Spinal cord (tissue), 10 donors: Measurements from ENCODE around the gene PTPN23. TPM values are rescaled to one million over a fixed set of nuclear protein-coding genes. Genes with fewer than 3 reads are reported as not detected.

Source experiments
- DNase-seq, 6 donors: peaks; one replicate each; pipeline versions ENCODE4 v3.0.0 to v3.0.0-alpha.2; 2013 to 2015; ENCODE audit warnings: low spot score in 6 of 6, low read depth in 4 of 6
- H3K27ac ChIP-seq: one replicate; pipeline ENCODE4 v1.5.1; 2013; ENCODE audit warnings: low read depth, low read length, control low read depth
- H3K27me3 ChIP-seq: one replicate; pipeline ENCODE4 v1.6.1; 2013; ENCODE audit warnings: low read length; ENCODE audit not compliant: control insufficient read depth, insufficient read depth
- H3K36me3 ChIP-seq: one replicate; pipeline ENCODE4 v1.6.1; 2013; ENCODE audit warnings: low read length; ENCODE audit not compliant: control insufficient read depth, insufficient read depth
- H3K4me1 ChIP-seq: one replicate; pipeline ENCODE4 v1.6.1; 2013; ENCODE audit warnings: low read length; ENCODE audit not compliant: control insufficient read depth, insufficient read depth
- H3K4me3 ChIP-seq: one replicate; pipeline ENCODE4 v1.5.1; 2013; ENCODE audit warnings: low read depth, low read length, control low read depth
- H3K9me3 ChIP-seq: one replicate; pipeline ENCODE4 v1.6.1; 2013; ENCODE audit warnings: low read length; ENCODE audit not compliant: control insufficient read depth, insufficient read depth
- WGBS: methylation state at CpG from one replicate; pipeline ENCODE4 v1.1.5; 2013; ENCODE audit warnings: missing lambda C conversion rate; ENCODE audit not compliant: insufficient coverage; 5-methylcytosine and 5-hydroxymethylcytosine counted together
- polyA plus RNA-seq, 2 donors: library from polyadenylated mRNA; unstranded; fragments of 120-200 nt; gene quantifications; one replicate each; pipeline ENCODE4 v1.2.1, GENCODE V29; 2013; ENCODE audit not compliant: insufficient read length in 2 of 2
- total RNA-seq, 2 donors: library from RNA; depleted of rRNA in 1 of 2; stranded (reverse); fragments of 120-200 nt in 1 of 2; fragments of >200 nt in 1 of 2; gene quantifications; one replicate each; pipeline versions ENCODE4 v1.2.3 to v1.2.4, GENCODE V29; 2013 to 2014
- donor health status: healthy.

Gene PTPN23
- total and polyA plus RNA-seq, 4 donors = 13.8 to 46.7 (median 30.5) TPM

DNA sequence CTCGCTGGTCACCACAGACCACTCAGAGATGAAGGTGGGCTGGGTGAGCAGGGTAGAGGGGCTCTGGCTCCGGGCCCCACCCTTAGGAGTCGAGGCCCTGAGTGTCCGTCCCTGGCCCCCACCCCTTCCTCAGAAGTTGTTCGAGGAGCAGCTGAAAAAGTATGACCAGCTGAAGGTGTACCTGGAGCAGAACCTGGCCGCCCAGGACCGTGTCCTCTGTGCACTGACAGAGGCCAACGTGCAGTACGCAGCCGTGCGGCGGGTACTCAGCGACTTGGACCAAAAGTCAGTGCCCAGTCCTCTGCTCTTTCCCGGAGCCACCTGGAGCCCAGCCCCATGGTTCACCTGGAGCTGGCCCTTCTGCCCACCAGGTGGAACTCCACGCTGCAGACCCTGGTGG lies 28.5 kb downstream of the PTPN23 start:
- no peak overlapping the region for H3K27ac ChIP-seq
- no peak overlapping the region for H3K4me3 ChIP-seq
- WGBS = 95% methylated on average over 12 of the region's 15 CpGs
- DNase-seq = no peak
- H3K36me3 ChIP-seq = peaks cover 96% of the 10 kb centered on the region
- no peaks in the 10 kb centered on the region for H3K9me3 ChIP-seq
- no peaks in the 10 kb centered on the region for H3K27me3 ChIP-seq
- H3K4me1 ChIP-seq = peaks cover 32% of the 10 kb centered on the region

DNA sequence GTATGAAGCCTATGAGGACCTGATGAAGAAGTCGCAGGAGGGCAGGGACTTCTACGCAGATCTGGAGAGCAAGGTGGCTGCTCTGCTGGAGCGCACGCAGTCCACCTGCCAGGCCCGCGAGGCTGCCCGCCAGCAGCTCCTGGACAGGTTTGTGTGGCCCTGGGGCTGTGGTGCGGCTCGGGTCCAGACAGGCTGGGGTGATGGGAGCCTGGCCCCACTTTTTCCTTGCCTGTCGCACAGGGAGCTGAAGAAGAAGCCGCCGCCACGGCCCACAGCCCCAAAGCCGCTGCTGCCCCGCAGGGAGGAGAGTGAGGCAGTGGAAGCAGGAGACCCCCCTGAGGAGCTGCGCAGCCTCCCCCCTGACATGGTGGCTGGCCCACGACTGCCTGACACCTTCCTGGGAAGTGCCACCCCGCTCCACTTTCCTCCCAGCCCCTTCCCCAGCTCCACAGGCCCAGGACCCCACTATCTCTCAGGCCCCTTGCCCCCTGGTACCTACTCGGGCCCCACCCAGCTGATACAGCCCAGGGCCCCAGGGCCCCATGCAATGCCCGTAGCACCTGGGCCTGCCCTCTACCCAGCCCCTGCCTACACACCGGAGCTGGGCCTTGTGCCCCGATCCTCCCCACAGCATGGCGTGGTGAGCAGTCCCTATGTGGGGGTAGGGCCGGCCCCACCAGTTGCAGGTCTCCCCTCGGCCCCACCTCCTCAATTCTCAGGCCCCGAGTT lies 29.0 kb downstream of the PTPN23 start:
- DNase-seq = no peak

DNA sequence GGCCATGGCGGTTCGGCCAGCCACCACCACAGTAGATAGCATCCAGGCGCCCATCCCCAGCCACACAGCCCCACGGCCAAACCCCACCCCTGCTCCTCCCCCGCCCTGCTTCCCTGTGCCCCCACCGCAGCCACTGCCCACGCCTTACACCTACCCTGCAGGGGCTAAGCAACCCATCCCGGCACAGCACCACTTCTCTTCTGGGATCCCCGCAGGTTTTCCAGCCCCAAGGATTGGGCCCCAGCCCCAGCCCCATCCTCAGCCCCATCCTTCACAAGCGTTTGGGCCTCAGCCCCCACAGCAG lies 29.5 kb downstream of the PTPN23 start:
- H3K4me3 ChIP-seq = no peak overlapping the region
- H3K4me1 ChIP-seq = peaks cover 21% of the 10 kb centered on the region
- no peaks in the 10 kb centered on the region for H3K9me3 ChIP-seq
- no peak for DNase-seq
- H3K27me3 ChIP-seq = no peaks in the 10 kb centered on the region
- H3K27ac ChIP-seq = no peak overlapping the region
- WGBS = 64% methylated on average over 9 of the region's 10 CpGs
- peaks cover 98% of the 10 kb centered on the region for H3K36me3 ChIP-seq

More for the DNA sequence above, 29.0 kb downstream of the PTPN23 start:
- Histone ChIP-seq H3K9me3 (no peaks in the 10 kb centered on the region), H3K27ac (no peak overlapping the region), H3K27me3 (no peaks in the 10 kb centered on the region), H3K4me1 (peaks cover 26% of the 10 kb centered on the region), H3K4me3 (no peak overlapping the region), H3K36me3 (peaks cover 98% of the 10 kb centered on the region)
- 90% methylated on average over 25 of the region's 26 CpGs for WGBS

GRCh38 chr3:47410801-47411646 lies 30.2 kb downstream of the PTPN23 start:
- no peak overlapping the region for H3K4me3 ChIP-seq
- H3K4me1 ChIP-seq = peaks cover 17% of the 10 kb centered on the region
- WGBS = 92% methylated on average over 29 of the region's 30 CpGs
- peaks cover 99% of the 10 kb centered on the region for H3K36me3 ChIP-seq
- H3K9me3 ChIP-seq = no peaks in the 10 kb centered on the region
- no peak for DNase-seq
- H3K27ac ChIP-seq = no peak overlapping the region
- no peaks in the 10 kb centered on the region for H3K27me3 ChIP-seq

- H3K9me3 ChIP-seq = no peaks in the 10 kb centered on the region
- WGBS = 95% methylated on average over 24 of the region's 24 CpGs
- peaks cover 99% of the 10 kb centered on the region for H3K36me3 ChIP-seq
- H3K4me3 ChIP-seq = no peak overlapping the region
- no peak for DNase-seq
- H3K4me1 ChIP-seq = peaks cover 17% of the 10 kb centered on the region
- H3K27ac ChIP-seq = no peak overlapping the region
- no peaks in the 10 kb centered on the region for H3K27me3 ChIP-seq
Measured at GRCh38 chr3:47411696-47412452, 31.1 kb downstream of the PTPN23 start.

GRCh38 chr3:47412453-47412756 lies 31.6 kb downstream of the PTPN23 start:
- 89% methylated on average over 5 of the region's 5 CpGs for WGBS
- Histone ChIP-seq H3K27ac (no peak overlapping the region), H3K4me1 (peaks cover 17% of the 10 kb centered on the region), H3K27me3 (no peaks in the 10 kb centered on the region), H3K36me3 (peaks cover 99% of the 10 kb centered on the region), H3K9me3 (no peaks in the 10 kb centered on the region), H3K4me3 (no peak overlapping the region)
- no peak for DNase-seq

GRCh38 chr3:47412842-47413520 lies 32.2 kb downstream of the PTPN23 start:
- H3K36me3 ChIP-seq = peaks cover 97% of the 10 kb centered on the region
- no peaks in the 10 kb centered on the region for H3K27me3 ChIP-seq
- H3K4me1 ChIP-seq = peaks cover 17% of the 10 kb centered on the region
- no peaks in the 10 kb centered on the region for H3K9me3 ChIP-seq
- DNase-seq = no peak
- H3K4me3 ChIP-seq = no peak overlapping the region
- no peak overlapping the region for H3K27ac ChIP-seq
- 77% methylated on average over 12 of the region's 12 CpGs for WGBS

DNA sequence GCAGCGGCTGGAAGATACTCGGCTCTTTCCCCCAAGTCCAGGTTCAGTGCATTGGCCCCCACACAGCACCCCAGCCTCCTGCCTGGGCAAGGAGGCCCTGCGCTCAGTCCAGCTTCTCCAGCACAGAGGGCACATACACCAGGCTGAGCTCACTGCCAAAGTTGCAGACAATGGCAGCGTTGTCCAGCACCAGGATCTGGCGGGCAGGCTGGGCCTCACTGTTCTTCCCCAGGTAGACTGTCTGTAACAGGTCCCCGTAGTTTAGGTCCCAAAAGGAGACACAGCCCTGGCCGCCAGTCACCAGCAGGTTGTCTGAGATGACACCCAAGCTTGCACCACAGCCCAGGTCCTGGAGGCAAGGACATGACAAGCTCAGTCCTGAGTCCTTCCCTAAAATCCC lies 32.9 kb downstream of the PTPN23 start:
- no peak for DNase-seq
- H3K4me3 ChIP-seq = no peak overlapping the region
- H3K27me3 ChIP-seq = no peaks in the 10 kb centered on the region
- no peak overlapping the region for H3K27ac ChIP-seq
- peaks cover 97% of the 10 kb centered on the region for H3K36me3 ChIP-seq
- peaks cover 17% of the 10 kb centered on the region for H3K4me1 ChIP-seq
- 60% methylated on average over 7 of the region's 7 CpGs for WGBS
- no peaks in the 10 kb centered on the region for H3K9me3 ChIP-seq

GRCh38 chr3:47414161-47414564 lies 33.3 kb downstream of the PTPN23 start:
- Histone ChIP-seq H3K4me1 (peaks cover 17% of the 10 kb centered on the region), H3K4me3 (no peak overlapping the region), H3K27ac (no peak overlapping the region), H3K9me3 (no peaks in the 10 kb centered on the region), H3K36me3 (peaks cover 97% of the 10 kb centered on the region), H3K27me3 (no peaks in the 10 kb centered on the region)
- WGBS = 93% methylated on average over 2 of the region's 3 CpGs
- no peak for DNase-seq
